ENCODE data around the gene CHRNA10.
"Not testable (repeated sequence)": the region's sequence is repeated elsewhere in the genome, so short reads cannot be mapped to it uniquely, and the experiment has no call there.

Gene CHRNA10

DNA sequence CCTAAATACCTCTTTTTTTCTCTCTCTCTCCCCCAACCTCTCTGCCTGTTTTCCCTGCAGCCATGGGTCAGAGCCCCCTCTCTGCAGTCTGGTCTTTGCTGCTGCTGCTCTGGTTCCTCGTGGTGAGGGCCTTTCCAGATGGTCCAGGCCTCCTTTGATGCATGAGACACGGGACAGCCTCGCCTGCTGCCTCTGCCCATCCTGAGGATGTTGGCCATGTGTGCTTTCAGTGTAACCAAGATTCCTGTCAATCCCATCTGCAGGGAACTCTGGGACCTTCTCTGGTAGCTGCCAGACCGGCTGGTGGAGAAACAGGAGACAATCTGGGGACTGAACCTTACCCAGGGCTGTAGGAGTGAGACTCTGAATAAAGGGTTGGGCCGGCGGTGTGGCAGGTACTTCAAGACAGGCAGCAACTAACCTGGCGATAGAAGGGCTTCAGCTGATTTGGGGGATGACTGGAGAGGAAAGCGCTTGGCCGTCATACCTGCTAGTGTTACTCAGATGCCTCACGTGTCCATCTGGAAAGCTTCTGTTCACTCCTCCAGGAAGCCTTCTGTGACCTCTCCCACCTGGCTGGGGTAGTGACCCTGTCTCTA is 7.1 kb downstream of the CHRNA10 start:
- DNase-seq: no peak

- no peak for DNase-seq
Measured at GRCh38 chr11:3662856-3663255, 8.3 kb downstream of the CHRNA10 start.

DNA sequence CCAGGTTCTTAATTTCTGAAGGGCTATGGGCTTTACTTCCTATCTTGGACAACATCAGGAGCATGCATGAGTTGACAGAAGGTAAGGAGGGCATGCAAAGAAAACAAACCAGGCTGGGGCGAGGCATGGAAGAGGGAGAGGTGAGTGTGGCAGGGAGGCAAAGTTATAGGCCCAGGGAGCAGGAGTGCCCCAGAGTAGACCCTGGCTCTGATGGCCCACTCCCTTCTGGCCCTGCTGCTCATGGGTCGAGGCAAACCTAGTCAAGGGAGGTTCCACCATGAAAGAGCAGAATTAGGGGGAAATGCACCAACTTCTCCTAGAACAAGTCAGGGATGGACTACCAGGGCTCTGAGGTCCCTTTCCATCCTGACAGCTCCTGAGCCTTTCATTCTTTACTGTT is 10.2 kb downstream of the CHRNA10 start:
- DNase-seq: no peak

GRCh38 chr11:3659595-3660515 is 11.3 kb downstream of the CHRNA10 start:
- no peak for DNase-seq

- DNase-seq: no peak
Measured at GRCh38 chr11:3658252-3658651, 12.9 kb downstream of the CHRNA10 start.

DNA sequence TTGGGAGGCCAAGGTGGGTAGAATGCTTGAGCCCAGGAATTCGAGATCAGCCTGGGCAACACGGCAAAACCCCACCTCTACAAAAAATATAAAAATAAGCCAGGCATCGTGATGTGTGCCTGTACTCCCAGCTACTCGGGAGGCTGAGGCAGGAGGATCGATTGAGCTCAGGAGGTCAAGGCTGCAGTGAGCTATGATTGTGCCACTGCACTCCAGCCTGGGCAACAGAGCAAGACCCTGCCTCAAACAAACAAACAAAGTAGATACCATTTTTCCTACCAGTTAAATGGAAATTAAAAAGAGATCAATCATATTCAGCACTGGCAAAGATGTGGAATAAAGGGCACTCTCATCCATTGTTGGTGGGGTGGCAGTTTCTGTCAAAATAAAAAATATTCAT is 13.9 kb downstream of the CHRNA10 start:
- not testable (repeated sequence) for DNase-seq

- DNase-seq: no peak
Measured at GRCh38 chr11:3655547-3655946, 15.6 kb downstream of the CHRNA10 start.

DNA sequence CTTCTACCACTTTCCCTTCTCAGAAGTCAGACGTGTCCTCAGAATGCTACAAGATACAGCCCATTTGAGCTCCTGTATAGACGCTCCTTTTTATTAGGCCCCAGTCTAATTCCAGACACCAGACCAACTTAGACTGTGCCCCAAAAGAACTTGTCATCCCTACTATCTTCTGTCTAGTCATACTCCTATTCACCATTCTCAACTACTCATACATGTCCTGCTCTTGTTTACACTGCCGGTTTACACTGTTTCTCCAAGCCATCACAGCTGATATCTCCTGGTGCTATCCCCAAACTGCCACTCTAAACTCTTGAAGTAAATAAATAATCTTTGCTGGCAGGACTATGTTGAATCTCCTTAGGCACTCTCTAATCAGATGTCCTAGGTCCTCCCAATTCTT is 18.7 kb downstream of the CHRNA10 start:
- not testable (repeated sequence) for DNase-seq

DNA sequence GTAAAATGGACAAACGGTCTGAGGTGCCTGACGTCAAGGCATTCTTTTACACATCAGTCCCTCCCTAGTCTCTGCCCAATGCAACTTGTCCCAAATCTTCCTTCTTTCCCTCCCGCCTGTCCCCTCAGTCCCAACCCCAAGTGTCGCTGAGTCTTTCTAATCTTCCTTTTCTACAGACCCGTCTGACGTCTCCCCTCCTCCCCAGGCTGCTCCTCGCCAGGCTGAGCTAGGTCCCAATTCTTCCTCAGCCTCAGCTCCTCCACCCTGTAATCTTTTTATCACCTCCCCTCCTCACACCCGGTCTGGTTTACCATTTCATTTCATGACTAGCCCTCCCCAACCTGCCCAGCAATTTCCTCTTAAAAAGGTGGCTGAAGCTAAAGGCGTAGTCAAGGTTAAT is 21.8 kb downstream of the CHRNA10 start:
- not testable (repeated sequence) for DNase-seq

DNA sequence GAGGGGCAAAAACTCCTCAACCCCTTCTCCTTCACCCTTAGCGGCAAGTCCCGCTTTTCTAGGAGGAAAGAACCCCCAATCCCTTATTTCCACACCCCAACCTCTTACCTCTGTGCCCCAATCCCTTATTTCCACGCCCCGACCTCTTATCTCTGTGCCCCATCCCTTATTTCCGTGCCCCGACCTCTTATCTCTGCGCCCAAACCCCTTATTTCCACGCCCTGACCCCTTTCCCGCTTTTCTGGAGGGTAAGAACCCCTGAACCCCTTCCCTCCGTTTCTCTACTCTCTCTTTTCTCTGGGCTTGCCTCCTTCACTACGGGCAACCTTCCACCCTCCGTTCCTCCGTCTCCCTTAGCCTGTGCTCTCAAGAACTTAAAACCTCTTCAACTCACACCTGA is 22.3 kb downstream of the CHRNA10 start:
- not testable (repeated sequence) for DNase-seq

- DNase-seq: no peak
Measured at GRCh38 chr11:3645552-3645951, 25.6 kb downstream of the CHRNA10 start.

- DNase-seq: no peak
Measured at GRCh38 chr11:3644817-3645235, 26.4 kb downstream of the CHRNA10 start, which contains the start of gene ART1. TSS of gene ART1 (plus strand) at chr11:3645128. CDS start at chr11:3659214, 14,086 bp downstream.

GRCh38 chr11:3643102-3643546 is 28.1 kb downstream of the CHRNA10 start:
- DNase-seq: not testable (repeated sequence)

DNA sequence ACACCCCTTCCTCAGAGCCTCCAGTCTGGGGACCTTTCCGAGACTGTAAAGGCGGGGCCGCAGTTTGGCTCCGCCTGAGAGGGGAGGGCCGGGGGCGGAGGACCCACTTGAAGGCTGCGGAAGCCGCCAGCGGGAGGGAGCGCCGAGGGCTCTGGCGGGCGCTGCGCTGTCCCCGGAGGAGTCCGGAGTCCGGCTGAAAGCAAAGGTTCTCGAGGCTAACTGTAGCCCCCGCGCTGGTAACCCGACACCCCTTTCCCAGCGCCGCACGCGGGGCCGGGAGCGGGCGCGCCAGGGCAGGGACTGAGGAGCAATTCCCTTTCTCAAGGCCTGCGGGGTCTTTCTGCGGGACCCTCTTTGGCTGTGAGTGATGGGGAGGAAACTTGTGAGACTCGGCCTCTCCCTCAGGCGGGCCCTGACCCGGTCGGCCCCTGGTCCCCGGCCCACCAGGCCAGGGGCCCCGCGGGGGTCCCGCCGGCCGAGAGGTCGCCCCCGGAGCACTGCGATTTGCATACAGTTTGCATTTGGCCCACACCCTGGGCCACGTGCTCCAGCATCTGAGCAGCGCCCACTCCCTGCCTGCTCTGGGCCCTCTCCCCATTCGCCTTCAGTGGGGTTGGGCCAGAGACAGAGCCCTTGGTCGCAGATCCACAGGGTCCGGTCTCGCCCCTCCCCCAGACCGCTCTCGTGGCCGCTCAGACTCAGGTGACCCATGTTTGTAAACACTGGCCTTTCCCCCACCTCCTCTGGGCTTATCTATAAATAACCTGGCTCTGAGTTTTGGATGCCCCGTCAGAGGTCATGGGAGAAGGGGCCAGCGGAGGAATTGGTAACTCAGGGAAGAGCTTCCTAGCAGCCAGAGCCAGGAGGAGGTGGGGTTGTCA is 28.9 kb downstream of the CHRNA10 start:
- peak; percentile 85 to 87 for DNase-seq

DNA sequence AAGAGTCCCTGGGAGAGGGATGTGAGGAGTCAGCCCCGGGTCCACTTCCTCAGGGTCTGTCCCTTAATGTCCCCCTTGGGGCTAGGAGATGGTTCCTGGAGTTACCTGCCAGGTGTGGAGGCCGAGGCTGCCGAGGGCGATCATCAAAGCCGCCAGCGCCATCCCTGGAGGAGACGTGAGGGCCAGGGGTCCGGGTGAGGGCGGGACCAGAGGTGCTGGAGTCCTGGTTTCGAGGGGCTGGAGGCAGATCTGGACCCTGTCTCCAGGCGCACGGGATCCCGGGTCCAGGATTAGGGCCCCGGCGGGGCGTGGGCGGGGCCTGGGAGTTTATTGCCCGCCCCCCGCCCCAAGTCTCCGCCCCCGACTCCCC is 29.5 kb downstream of the CHRNA10 start, which contains the start of gene ART5:
ART5 (minus strand) TSS at position 292 of the 370 bp plus-strand sequence; CDS start at position 162, 130 bp downstream.
- DNase-seq: no peak

GRCh38 chr11:3641191-3641590 is 30.0 kb downstream of the CHRNA10 start:
- DNase-seq: no peak

DNA sequence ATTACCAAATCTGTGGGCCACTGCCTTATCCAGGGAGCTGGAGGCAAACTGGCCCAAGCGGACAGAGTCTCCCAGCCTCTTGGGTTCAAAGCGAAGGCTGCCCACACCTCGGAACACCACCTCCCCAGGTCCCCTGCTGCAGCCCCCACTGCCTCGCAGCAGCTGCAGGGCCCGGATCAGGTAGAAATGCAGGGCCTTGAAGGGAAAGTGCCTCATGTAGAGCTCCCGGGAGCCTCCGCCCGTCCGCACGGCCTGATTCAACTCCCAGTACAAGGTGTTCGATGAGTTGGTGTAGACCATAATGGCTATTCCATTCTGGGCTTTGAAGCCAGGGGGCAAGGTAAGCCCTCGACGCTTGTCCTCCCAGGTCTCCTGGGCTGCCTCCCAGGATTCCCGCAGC is 31.3 kb downstream of the CHRNA10 start:
- DNase-seq: no peak

DNA sequence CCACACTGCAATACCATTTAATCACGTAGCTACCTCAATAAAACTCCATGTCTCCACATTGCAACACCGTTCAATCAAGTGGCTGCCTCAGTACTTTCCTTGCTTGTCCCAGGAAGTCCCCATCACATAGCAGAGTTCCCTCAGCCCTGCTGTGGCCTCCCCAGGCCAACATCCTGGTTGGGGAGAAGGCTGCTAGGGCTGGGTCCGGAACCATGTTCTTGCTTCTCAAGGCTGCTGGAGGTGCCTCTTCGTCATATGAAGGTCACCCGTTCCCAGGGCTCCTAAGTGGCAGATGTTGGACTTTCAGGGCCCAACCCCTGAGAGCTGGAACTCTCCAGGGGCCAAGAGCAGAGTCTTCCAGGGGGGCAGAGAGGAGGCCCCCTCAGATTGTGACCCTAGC is 32.7 kb downstream of the CHRNA10 start:
- no peak for DNase-seq

- no peak for DNase-seq
Measured at GRCh38 chr11:3637201-3637600, 34.0 kb downstream of the CHRNA10 start.

DNA sequence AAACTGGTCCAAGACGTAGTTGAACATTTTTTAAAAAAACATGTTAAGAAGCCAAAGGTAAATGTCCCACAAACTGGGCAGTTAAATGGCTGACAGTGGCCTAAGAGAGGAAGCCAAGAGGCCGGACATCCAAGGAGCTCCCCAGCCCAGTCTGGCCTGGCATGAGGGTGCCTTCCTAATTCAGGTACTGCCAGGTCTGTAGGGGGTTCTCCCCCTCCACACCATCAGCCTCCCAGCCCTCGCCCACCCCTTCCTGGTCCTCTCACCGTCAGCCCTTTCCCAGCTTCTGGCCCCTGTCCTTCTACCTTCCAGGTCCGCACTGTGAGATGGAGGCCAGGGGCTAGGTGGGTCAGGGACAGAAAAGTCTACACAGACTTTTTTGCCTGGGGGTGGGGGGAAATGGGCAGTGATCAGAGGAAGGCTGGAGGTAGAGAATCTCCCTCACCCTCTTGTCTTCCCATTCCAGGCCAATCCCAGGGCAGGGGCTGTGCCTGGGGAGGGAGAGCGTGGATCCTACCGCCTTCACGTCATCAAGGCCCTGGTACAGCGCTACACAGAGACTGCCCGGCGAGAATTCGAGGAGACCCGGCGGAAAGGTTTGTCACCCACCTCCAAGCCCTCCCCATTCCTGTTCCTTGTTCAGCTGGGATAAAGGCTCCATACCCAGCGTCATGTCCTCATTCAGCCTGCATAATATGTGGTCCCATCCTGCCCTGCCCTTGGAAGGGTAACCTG is 35.4 kb downstream of the CHRNA10 start:
- DNase-seq: no peak

- no peak for DNase-seq
Measured at GRCh38 chr11:3632070-3632660, 39.0 kb downstream of the CHRNA10 start.

- DNase-seq: no peak
Measured at GRCh38 chr11:3631331-3631730, 39.9 kb downstream of the CHRNA10 start.
